H1 (cell line): ENCODE results near the gene CMYA5. TPM values are rescaled to one million over a fixed set of nuclear protein-coding genes. Genes with fewer than 3 reads are reported as not detected.

Experiments used
- RXRA ChIP-seq: IDR thresholded peaks from 2 replicates; pipeline ENCODE4 v1.6.1; 2011; ENCODE audit warnings: low read depth, mild to moderate bottlenecking, low read length, moderate library complexity; ENCODE audit not compliant: insufficient read depth
- SAP30 ChIP-seq: fragments of 300-600 bp; sonication (generic); IDR thresholded peaks from 2 replicates; pipeline ENCODE4 v1.7.1; 2012; ENCODE audit warnings: low read length, moderate library complexity, mild to moderate bottlenecking, inconsistent platforms; ENCODE audit not compliant: insufficient read depth, insufficient replicate concordance
- SIRT6 ChIP-seq: IDR thresholded peaks from one replicate; pipeline ENCODE4 v1.7.1; 2012; ENCODE audit warnings: low read length, inconsistent platforms
- polyA plus RNA-seq, 7 experiments: library from polyadenylated mRNA; depleted of rRNA in 3 of 7; stranded (reverse) in 5 of 7; unstranded in 2 of 7; fragments of >200 nt in 5 of 7; fragments of 200-250 nt in 2 of 7; gene quantifications; 1 replicate in 5 of 7; 2 replicates in 1 of 7; 4 replicates in 1 of 7; pipeline versions ENCODE4 v1.2.1 to v1.2.3, GENCODE V29; 2011 to 2013; ENCODE audit warnings: missing spikeins in 2 of 7, mixed read lengths in 2 of 7
- total RNA-seq: library from RNA; stranded (reverse); fragmentation: NEBNext Ultra II Directional; extraction: Animal tissue kit (Norgen Biotek cat#: 25700); gene quantifications from 2 replicates; pipeline ENCODE4 v1.2.1, GENCODE V29; 2021
- TF ChIP-seq, protein P1 (sequence below), 3 experiments: IDR thresholded peaks; 1 replicate in 2 of 3; 2 replicates in 1 of 3; pipeline versions ENCODE4 v1.5.1 to v1.6.1; 2011; ENCODE audit warnings: low read length in 3 of 3, mild to moderate bottlenecking in 3 of 3, inconsistent platforms in 2 of 3, low read depth in 1 of 3, moderate library complexity in 1 of 3; ENCODE audit not compliant: insufficient read depth in 1 of 3; ENCODE audit errors: control extremely low read depth in 1 of 3

The CMYA5 gene
- total and polyA plus RNA-seq, 2 of the 8 experiments (the other 6 are each of a cell fraction or from before 2014, with no cell fraction given): 0.88 to 0.95 TPM

- TF ChIP-seq, protein P1, sequence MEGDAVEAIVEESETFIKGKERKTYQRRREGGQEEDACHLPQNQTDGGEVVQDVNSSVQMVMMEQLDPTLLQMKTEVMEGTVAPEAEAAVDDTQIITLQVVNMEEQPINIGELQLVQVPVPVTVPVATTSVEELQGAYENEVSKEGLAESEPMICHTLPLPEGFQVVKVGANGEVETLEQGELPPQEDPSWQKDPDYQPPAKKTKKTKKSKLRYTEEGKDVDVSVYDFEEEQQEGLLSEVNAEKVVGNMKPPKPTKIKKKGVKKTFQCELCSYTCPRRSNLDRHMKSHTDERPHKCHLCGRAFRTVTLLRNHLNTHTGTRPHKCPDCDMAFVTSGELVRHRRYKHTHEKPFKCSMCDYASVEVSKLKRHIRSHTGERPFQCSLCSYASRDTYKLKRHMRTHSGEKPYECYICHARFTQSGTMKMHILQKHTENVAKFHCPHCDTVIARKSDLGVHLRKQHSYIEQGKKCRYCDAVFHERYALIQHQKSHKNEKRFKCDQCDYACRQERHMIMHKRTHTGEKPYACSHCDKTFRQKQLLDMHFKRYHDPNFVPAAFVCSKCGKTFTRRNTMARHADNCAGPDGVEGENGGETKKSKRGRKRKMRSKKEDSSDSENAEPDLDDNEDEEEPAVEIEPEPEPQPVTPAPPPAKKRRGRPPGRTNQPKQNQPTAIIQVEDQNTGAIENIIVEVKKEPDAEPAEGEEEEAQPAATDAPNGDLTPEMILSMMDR (IDR thresholded peaks at IDR 0.05; ENCODE audit: control extremely low read depth in 1 of 3, insufficient read depth in 1 of 3, low read depth in 1 of 3, low read length in 3 of 3): no peak
- TF ChIP-seq RXRA (no peak), SIRT6 (no peak), SAP30 (no peak)
These were observed 61.2 kb downstream of the CMYA5 start (continued) for GRCh38 chr5:79750611-79751510.
